Astrocyte (in vitro differentiated cells and primary cell): Measurements from ENCODE around the gene SLC25A5. TPM values are rescaled to one million over a fixed set of nuclear protein-coding genes. Genes with fewer than 3 reads are reported as not detected.

Experiments used
- DNase-seq: peaks from one replicate; pipeline ENCODE4 v3.0.0-alpha.2; 2010; ENCODE audit warnings: low read depth
- FAIRE-seq: peaks from 2 replicates; lab custom pipeline; 2011; peaks lifted over from hg19 to GRCh38; lab: Jason Lieb, UNC
- H2AFZ ChIP-seq: 2 replicates; pipeline ENCODE4 v1.6.0; 2012; ENCODE audit warnings: low read depth, low read length, inconsistent platforms
- H3K27ac ChIP-seq: 2 replicates; pipeline ENCODE4 v1.5.1; 2011; ENCODE audit warnings: low read depth, low read length, inconsistent platforms
- H3K27me3 ChIP-seq: 2 replicates; pipeline ENCODE4 v1.6.0; 2011; ENCODE audit warnings: low read length, inconsistent platforms; ENCODE audit not compliant: insufficient read depth
- H3K36me3 ChIP-seq: 2 replicates; pipeline ENCODE4 v1.5.1; 2011; ENCODE audit warnings: low read length, inconsistent platforms; ENCODE audit not compliant: insufficient read depth
- H3K4me1 ChIP-seq: 2 replicates; pipeline ENCODE4 v1.5.1; 2011; ENCODE audit warnings: low read length, inconsistent platforms; ENCODE audit not compliant: insufficient read depth
- H3K4me2 ChIP-seq: 2 replicates; pipeline ENCODE4 v1.6.0; 2012; ENCODE audit warnings: low read length, inconsistent platforms
- H3K4me3 ChIP-seq: 2 replicates; pipeline ENCODE4 v1.5.1; 2011; ENCODE audit warnings: low read depth, mild to moderate bottlenecking, low read length, inconsistent platforms; ENCODE audit not compliant: insufficient read depth
- H3K79me2 ChIP-seq: 2 replicates; pipeline ENCODE4 v1.6.0; 2012; ENCODE audit warnings: mild to moderate bottlenecking, low read length, inconsistent platforms; ENCODE audit not compliant: insufficient read depth
- H3K9ac ChIP-seq: 2 replicates; pipeline ENCODE4 v1.6.0; 2012; ENCODE audit warnings: mild to moderate bottlenecking, low read length, inconsistent platforms
- H3K9me3 ChIP-seq: 2 replicates; pipeline ENCODE4 v1.5.1; 2012; ENCODE audit warnings: low read depth, mild to moderate bottlenecking, low read length, inconsistent platforms; ENCODE audit not compliant: insufficient read depth
- H4K20me1 ChIP-seq: 2 replicates; pipeline ENCODE4 v1.6.0; 2012; ENCODE audit warnings: low read length, inconsistent platforms; ENCODE audit not compliant: insufficient read depth
- H3K27ac Mint-ChIP-seq: one replicate; pipeline ENCODE4 v1.8.0; 2021; ENCODE audit warnings: mild to moderate bottlenecking, mixed read lengths; ENCODE audit not compliant: unreplicated experiment
- H3K27me3 Mint-ChIP-seq: one replicate; pipeline ENCODE4 v1.8.0; 2021; ENCODE audit warnings: low read depth, mixed read lengths; ENCODE audit not compliant: unreplicated experiment
- H3K36me3 Mint-ChIP-seq: one replicate; pipeline ENCODE4 v1.8.0; 2021; ENCODE audit warnings: low read depth, mixed read lengths; ENCODE audit not compliant: unreplicated experiment
- H3K4me1 Mint-ChIP-seq: one replicate; pipeline ENCODE4 v1.8.0; 2021; ENCODE audit warnings: low read depth, mixed read lengths; ENCODE audit not compliant: unreplicated experiment
- H3K4me3 Mint-ChIP-seq: one replicate; pipeline ENCODE4 v1.8.0; 2021; ENCODE audit warnings: mild to moderate bottlenecking, moderate library complexity, mixed read lengths; ENCODE audit not compliant: unreplicated experiment
- H3K9me3 Mint-ChIP-seq: one replicate; pipeline ENCODE4 v1.8.0; 2021; ENCODE audit warnings: mild to moderate bottlenecking, mixed read lengths; ENCODE audit not compliant: unreplicated experiment
- CTCF ChIP-seq: IDR thresholded peaks from 2 replicates; pipeline ENCODE4 v1.5.1; 2011; ENCODE audit warnings: low read depth, mild to moderate bottlenecking, inconsistent platforms, low read length, moderate library complexity; ENCODE audit not compliant: insufficient read depth
- EZH2 ChIP-seq: IDR thresholded peaks from 2 replicates; pipeline ENCODE4 v1.6.1; 2012; ENCODE audit warnings: mild to moderate bottlenecking, low read length, inconsistent platforms; ENCODE audit not compliant: insufficient read depth
- total RNA-seq: library from RNA; stranded (reverse); gene quantifications from 2 replicates; pipeline ENCODE4 v1.2.1, GENCODE V29; 2021

Gene SLC25A5
- total RNA-seq, 1 donor from 2014 or later, result 176 TPM

GRCh38 chrX:119495734-119496726, 27.8 kb downstream of the SLC25A5 start:
- no peak for FAIRE-seq
- Histone ChIP-seq H4K20me1 (no peaks in the 10 kb centered on the region), H3K4me1 (no peaks in the 10 kb centered on the region), H3K4me2 (no peak overlapping the region), H3K27me3 (no peaks in the 10 kb centered on the region), H3K36me3 (no peaks in the 10 kb centered on the region), H3K27ac (no peak overlapping the region), H3K79me2 (no peaks in the 10 kb centered on the region), H3K9me3 (no peaks in the 10 kb centered on the region), H2AFZ (no peak overlapping the region), H3K9ac (no peak overlapping the region), H3K4me3 (no peak overlapping the region)
- Mint-ChIP-seq H3K4me1 (no peaks in the 10 kb centered on the region), H3K4me3 (no peak overlapping the region), H3K36me3 (no peaks in the 10 kb centered on the region), H3K27me3 (no peaks in the 10 kb centered on the region), H3K27ac (no peak overlapping the region), H3K9me3 (no peaks in the 10 kb centered on the region)
- DNase-seq, result no peak
- TF ChIP-seq CTCF, result no peak
- no peak for TF ChIP-seq EZH2

GRCh38 chrX:119497185-119497584, 28.9 kb downstream of the SLC25A5 start:
- Mint-ChIP-seq H3K4me3 (no peak overlapping the region), H3K9me3 (no peaks in the 10 kb centered on the region), H3K27me3 (no peaks in the 10 kb centered on the region), H3K4me1 (no peaks in the 10 kb centered on the region), H3K36me3 (no peaks in the 10 kb centered on the region), H3K27ac (no peak overlapping the region)
- FAIRE-seq (no peak), DNase-seq (no peak)
- H3K27ac ChIP-seq, result no peak overlapping the region
- TF ChIP-seq CTCF, result no peak
- TF ChIP-seq EZH2, result no peak
- no peak overlapping the region for H2AFZ ChIP-seq
- H3K27me3 ChIP-seq, result no peaks in the 10 kb centered on the region
- H3K4me1 ChIP-seq, result no peaks in the 10 kb centered on the region
- H3K4me3 ChIP-seq, result no peak overlapping the region
- H4K20me1 ChIP-seq, result no peaks in the 10 kb centered on the region
- no peak overlapping the region for H3K4me2 ChIP-seq
- H3K79me2 ChIP-seq, result no peaks in the 10 kb centered on the region
- H3K9me3 ChIP-seq, result no peaks in the 10 kb centered on the region
- no peaks in the 10 kb centered on the region for H3K36me3 ChIP-seq
- no peak overlapping the region for H3K9ac ChIP-seq
